G401 (cell line): ENCODE data around the gene CALML6. TPM values are rescaled to one million over a fixed set of nuclear protein-coding genes. Genes with fewer than 3 reads are reported as not detected.
"Not testable (repeated sequence)": the region's sequence is repeated elsewhere in the genome, so short reads cannot be mapped to it uniquely, and the experiment has no call there.

Experiments used
- DNase-seq: peaks from one replicate; pipeline ENCODE4 v3.0.0-alpha.2; 2015; ENCODE audit warnings: low spot score
- in situ Hi-C: cut with HindIII; loops from 2 replicates; pipeline ENCODE4 v1.10.0; 2016; ENCODE audit warnings: low sequenced_read_pairs, mixed read lengths
- total RNA-seq: library from RNA; depleted of rRNA; stranded (reverse); fragments of >200 nt; shearing (Covaris generic); gene quantifications from 2 replicates; pipeline ENCODE4 v1.2.3, GENCODE V29; 2014

The CALML6 gene
- total RNA-seq, 1 experiment from 2014 or later = not detected

GRCh38 chr1:1920608-1921458 lies 5.8 kb downstream of the CALML6 start:
- in situ Hi-C loops = no loop called here
- DNase-seq = no peak

- no peak for DNase-seq
- in situ Hi-C loops = no loop called here
Observed at GRCh38 chr1:1921459-1921862, 6.4 kb downstream of the CALML6 start.

- in situ Hi-C loops = no loop called here
- DNase-seq = no peak
Observed at GRCh38 chr1:1921901-1922701, 7.0 kb downstream of the CALML6 start.

- DNase-seq = no peak
- in situ Hi-C loops = no loop called here
Observed at GRCh38 chr1:1922702-1922955, 7.6 kb downstream of the CALML6 start.

- in situ Hi-C loops = no loop called here
- DNase-seq = no peak
Observed at GRCh38 chr1:1922956-1923833, 8.1 kb downstream of the CALML6 start.

GRCh38 chr1:1924386-1924785 lies 9.3 kb downstream of the CALML6 start:
- in situ Hi-C loops = no loop called here
- DNase-seq = no peak

GRCh38 chr1:1924849-1925248 lies 9.8 kb downstream of the CALML6 start:
- in situ Hi-C loops = no loop called here
- DNase-seq = no peak

- DNase-seq = no peak
- in situ Hi-C loops = no loop called here
Observed at GRCh38 chr1:1925437-1926345, 10.6 kb downstream of the CALML6 start.

GRCh38 chr1:1926346-1926811 lies 11.3 kb downstream of the CALML6 start:
- no peak for DNase-seq
- in situ Hi-C loops = no loop called here

GRCh38 chr1:1926886-1927660 lies 12.0 kb downstream of the CALML6 start:
- in situ Hi-C loops = no loop called here
- DNase-seq = no peak

- in situ Hi-C loops = no loop called here
- no peak for DNase-seq
Observed at GRCh38 chr1:1927751-1928150, 12.7 kb downstream of the CALML6 start.

- DNase-seq = no peak
- in situ Hi-C loops = no loop called here
Observed at GRCh38 chr1:1928231-1929101, 13.4 kb downstream of the CALML6 start.

GRCh38 chr1:1929102-1929638 lies 14.1 kb downstream of the CALML6 start:
- DNase-seq = no peak
- in situ Hi-C loops = no loop called here

- in situ Hi-C loops = no loop called here
Observed at GRCh38 chr1:1929639-1930545, 14.8 kb downstream of the CALML6 start.

GRCh38 chr1:1934848-1935247 lies 19.8 kb downstream of the CALML6 start:
- in situ Hi-C loops, DNase-seq: not testable (repeated sequence)

More at GRCh38 chr1:1929639-1930545, 14.8 kb downstream of the CALML6 start:
- no peak for DNase-seq

- in situ Hi-C loops = no loop called here
- no peak for DNase-seq
Observed at GRCh38 chr1:1937061-1937460, 22.0 kb downstream of the CALML6 start.
